GM11168 (cell line): Measurements from ENCODE around the gene NUDT3.
"Not testable (repeated sequence)": the region's sequence is repeated elsewhere in the genome, so short reads cannot be mapped to it uniquely, and the experiment has no call there.

Source experiments
- in situ Hi-C: fragments of 300-500 bp; cut with MboI; formaldehyde crosslinking; loops from one replicate; pipeline ENCODE4 v1.12.0; 2022; ENCODE audit warnings: low sequenced_read_pairs; ENCODE audit not compliant: unreplicated experiment

NUDT3 gene

GRCh38 chr6:34269658-34270341 lies 122.7 kb downstream of the NUDT3 start:
- in situ Hi-C loops, result not testable (repeated sequence)

DNA sequence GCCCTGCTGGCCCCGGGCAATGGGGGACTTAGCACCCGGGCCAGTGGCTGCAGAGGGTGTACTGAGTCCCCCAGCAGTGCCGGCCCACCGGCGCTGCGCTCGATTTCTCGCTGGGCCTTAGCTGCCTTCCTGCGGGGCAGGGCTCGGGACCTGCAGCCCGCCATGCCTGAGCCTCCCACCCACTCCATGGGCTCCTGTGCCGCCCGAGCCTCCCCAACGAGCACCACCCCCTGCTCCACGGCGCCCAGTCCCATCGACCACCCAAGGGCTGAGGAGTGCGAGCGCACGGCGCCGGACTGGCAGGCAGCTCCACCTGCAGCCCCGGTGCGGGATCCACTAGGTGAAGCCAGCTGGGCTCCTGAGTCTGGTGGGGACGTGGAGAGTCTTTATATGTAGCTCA lies 123.3 kb downstream of the NUDT3 start:
- in situ Hi-C loops, result not testable (repeated sequence)

- in situ Hi-C loops, result no loop called here
Measured at GRCh38 chr6:34267746-34268145, 124.7 kb downstream of the NUDT3 start.

GRCh38 chr6:34263484-34263883 lies 129.0 kb downstream of the NUDT3 start:
- in situ Hi-C loops, result not testable (repeated sequence)

GRCh38 chr6:34260576-34261267 lies 131.7 kb downstream of the NUDT3 start:
- in situ Hi-C loops, result no loop called here

DNA sequence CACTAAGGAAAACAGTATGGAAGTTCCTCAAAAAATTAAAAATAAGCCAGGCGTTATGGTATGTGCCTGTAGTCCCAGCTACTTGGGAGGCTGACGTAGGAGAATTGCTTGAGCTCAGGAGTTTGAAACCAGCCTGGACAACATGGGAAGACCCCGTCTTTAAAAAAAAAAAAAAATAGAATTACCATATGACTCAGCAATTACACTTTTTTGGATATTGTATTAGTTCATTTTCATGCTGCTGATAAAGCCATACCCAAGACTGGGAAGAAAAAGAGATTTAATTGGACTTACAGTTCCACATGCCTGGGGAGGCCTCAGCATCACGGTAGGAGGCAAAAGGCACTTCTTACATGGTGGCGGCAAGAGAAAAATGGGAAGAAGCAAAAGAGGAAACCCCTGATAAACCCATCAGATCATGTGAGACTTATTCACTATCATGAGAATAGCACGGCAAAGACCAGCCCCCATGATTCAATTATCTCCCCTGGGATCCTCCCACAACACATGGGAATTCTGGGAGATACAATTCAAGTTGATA lies 132.9 kb downstream of the NUDT3 start:
- in situ Hi-C loops, result no loop called here

- in situ Hi-C loops, result not testable (repeated sequence)
Measured at GRCh38 chr6:34252395-34252794, 140.1 kb downstream of the NUDT3 start.

DNA sequence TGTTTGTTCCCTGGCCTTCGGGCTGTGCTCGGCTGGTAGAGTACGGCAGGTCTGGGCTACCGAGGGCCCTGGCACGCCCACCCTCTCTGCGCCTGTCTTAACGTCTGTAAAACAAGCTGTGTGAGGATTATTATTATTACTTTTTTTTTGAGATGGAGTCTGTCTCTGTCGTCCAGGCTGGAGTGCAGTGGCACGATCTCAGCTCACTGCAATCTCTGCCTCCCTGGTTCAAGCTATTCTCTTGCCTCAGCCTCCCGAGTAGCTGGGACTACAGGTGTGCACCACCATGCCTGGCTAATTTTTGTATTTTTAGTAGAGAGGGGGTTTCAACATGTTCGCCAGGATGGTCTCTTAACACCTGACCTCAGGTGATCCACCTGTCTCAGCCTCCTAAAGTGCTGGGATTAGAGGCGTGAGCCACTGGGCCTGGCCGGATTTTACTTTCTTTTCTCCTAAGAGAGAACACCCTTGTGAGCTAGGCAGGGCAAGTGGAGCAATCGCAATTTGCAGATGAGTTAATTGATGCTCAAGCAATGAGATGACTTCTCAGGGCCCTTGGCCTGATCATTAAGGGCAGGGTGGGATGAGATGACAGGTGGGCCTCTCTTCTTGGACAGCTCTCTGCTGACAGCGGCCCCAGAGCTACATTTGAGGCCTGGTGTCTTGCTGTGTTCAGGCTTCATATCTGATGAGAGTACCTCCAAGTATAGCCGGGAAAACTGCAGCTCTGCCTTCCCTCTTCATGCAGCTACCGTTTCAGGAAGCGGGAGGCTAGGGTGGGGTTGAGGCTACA lies 142.8 kb downstream of the NUDT3 start:
- in situ Hi-C loops, result loop anchor here (25.0 kb wide), 1 partner anchor 363 kb away; no protein-coding TSS in a partner anchor

GRCh38 chr6:34248727-34249468 lies 143.6 kb downstream of the NUDT3 start, which contains the start of gene SMIM29:
Gene SMIM29, minus strand, starts transcription at chr6:34249006. Its CDS starts 1,215 bp downstream, at chr6:34247791.
- in situ Hi-C loops, result loop anchor here (25.0 kb wide), 1 partner anchor 363 kb away; no protein-coding TSS in a partner anchor

DNA sequence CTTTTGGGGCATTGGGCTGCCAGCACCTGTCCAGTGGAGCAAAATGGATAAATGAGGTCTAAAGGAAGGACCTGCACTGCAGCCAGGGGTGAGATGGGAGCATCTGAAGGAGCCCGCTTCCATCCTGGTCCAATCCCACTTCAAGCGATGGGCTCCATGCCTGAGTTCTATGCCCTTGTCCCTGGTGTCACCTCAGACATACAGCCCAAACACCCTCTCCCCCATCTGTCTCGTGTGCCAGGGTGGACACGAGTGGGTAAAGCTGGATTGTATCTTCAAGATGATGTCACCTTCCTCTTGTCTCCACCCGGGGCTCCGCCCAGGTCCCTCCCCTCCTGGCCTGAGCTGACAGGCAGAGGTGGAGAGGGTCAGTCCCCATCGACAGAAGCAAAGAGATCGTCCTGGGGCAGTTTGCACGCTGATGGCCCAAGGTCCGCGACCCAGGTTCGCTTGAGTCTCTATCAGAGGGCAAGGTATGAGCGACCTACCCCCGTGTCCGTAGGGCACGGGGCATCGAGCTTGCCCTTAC lies 144.2 kb downstream of the NUDT3 start:
- in situ Hi-C loops, result loop anchor here (25.0 kb wide), 1 partner anchor 364 kb away; no protein-coding TSS in a partner anchor

DNA sequence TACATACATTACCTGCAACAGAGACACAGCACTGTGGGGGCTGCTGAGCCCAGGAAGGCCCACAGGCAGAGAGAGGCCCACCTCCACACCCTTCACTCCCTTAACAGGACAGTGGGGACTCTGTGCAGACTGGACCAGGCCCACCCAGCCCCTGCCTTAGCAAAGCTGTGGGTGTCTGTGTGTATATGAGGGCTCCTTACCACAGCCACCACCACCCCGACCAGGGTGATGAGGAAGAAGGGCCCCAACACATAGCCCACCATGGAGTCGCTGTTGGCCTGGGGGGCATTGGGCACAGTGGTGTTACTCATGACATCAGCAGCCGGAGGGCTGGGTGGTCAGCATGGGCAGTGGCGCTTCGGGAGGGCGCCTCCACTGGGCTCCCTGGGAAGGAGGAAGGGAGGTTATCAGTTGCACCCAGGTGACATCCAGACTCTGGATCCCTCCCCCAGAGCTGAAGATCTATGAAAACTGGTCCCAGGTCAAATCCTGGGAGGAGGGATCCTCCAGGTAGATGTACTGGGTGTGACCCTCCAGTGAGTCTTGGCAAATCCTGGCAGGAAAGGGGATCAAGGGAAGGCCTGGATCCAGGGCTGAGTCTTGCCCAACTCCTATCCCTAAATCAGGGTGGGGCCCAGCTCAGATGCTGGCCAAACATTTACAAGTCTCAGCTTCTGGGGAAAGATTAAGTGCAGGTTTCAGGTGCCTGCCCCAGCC lies 144.8 kb downstream of the NUDT3 start:
- in situ Hi-C loops, result loop anchor here (25.0 kb wide), 1 partner anchor 365 kb away; no protein-coding TSS in a partner anchor

DNA sequence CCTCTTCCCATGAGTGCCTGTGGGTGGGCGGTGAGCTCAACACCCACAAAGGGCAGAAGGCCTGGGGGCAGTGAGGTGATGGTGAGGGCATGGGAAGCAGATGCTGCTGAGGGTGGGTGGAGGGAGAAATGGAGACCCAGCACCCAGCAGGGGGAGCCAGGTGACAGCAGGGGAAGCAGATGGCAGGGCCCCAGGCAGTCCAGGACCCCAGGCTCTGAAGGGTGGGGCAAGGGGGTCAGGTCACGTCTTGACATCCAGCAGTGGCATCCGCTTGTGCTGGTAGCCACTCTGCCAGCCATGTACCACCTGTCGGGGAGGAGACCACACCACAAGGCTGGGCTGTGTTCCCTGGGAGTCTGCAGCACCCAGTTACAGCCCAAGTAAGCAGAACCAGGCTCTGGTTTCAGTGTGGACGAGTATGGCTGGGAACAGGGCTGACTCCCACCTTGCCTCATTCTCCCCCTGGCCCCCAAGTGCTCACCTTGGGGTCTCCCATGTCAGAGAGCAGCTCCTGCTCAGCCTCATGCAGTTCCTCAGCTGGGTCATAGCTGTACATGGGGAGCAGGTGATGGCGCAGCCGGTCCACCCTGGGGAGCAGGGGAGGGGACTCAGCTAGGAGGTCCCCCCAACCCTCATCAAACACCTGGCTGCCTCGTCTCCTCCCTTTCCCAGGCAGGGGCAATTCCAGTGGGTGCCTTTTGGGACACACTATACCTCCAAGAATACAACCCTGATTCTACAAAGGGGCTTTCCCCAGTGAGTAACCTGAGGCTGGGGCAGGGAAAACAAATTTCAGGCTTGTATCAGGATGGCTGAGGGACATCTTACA lies 145.7 kb downstream of the NUDT3 start:
- in situ Hi-C loops, result loop anchor here (25.0 kb wide), 1 partner anchor 366 kb away; no protein-coding TSS in a partner anchor

DNA sequence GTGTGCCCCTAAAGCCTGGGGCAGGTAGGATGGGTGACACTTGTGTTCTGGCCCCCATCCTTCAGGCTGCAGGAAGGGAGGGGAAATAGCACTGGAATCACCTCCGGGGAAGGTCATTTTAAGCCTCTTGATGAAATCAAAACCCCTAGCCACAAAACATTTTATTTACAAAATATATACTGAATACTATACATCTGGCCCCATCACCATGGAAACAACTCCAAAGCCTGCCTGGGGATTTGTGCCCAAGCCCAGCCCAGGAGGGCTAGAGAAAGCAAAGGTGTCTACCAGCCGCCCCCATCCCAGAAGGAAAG lies 146.3 kb downstream of the NUDT3 start:
- in situ Hi-C loops, result loop anchor here (25.0 kb wide), 1 partner anchor 366 kb away; no protein-coding TSS in a partner anchor

- in situ Hi-C loops, result loop anchor here (25.0 kb wide), 1 partner anchor 367 kb away; no protein-coding TSS in a partner anchor
Measured at GRCh38 chr6:34245761-34246140, 146.7 kb downstream of the NUDT3 start.

- in situ Hi-C loops, result loop anchor here (25.0 kb wide), 1 partner anchor 367 kb away; no protein-coding TSS in a partner anchor
Measured at GRCh38 chr6:34245032-34245760, 147.3 kb downstream of the NUDT3 start.

DNA sequence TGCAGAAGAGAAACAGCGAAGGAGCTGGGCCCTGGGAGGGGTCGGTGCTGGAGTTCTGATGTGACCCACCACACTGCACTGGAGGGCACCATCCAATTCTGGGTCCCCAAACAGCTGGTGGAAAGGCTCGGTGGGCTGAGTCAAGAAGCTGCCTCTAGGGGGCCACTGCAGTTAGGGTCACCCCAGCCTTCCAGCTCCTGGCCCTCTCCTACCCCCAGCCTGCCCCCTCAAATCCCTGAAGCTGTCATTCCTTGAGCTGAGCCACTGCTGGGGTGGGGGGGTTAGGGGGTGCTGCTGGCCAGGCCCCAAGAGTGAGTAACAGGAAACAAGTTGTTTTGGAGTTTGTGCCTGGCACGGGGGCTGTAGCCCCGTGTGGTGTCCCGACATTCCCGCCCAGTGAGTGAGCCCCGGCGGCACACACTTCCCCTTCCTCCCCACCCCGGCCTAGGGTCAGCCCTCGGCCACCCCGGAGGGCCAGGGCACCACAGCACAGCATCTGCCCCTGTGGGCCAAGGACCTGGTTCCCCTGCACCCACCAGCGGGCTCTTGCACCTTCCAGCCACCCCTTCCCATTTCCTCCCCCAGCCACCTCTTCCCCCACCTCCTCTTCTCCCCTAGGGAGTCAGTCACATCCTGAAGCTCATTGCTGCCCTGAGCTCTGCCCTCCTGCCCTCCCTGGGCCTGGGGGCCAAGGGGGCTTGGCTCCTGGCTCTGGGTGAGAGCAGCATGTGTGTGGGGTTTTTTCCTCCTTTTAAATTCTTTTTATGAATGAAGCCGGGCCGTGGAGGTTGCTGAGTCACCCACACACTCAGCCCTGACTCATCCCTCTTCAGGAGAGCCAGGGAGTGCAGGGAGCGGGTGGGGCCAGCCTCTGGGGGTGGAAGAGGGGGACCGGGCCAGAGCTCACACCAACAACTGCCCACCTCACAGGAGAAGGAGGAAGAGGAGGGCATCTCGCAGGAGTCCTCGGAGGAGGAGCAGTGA lies 148.3 kb downstream of the NUDT3 start:
- in situ Hi-C loops, result loop anchor here (5.0 to 25.0 kb wide), 2 partner anchors 173 to 368 kb away; no protein-coding TSS in a partner anchor
